Keratinocyte (primary cell): ENCODE measurements around the gene TSPAN4. TPM values are rescaled to one million over a fixed set of nuclear protein-coding genes. Genes with fewer than 3 reads are reported as not detected.

Experiments used
- DNase-seq: peaks from one replicate; pipeline ENCODE4 v3.0.0-alpha.2; 2011; ENCODE audit warnings: low read depth, missing footprints, low spot score
- FAIRE-seq: peaks from 2 replicates; lab custom pipeline; 2011; peaks lifted over from hg19 to GRCh38; lab: Jason Lieb, UNC
- H2AFZ ChIP-seq: 2 replicates; pipeline ENCODE4 v1.6.0; 2012; ENCODE audit warnings: low read length, control low read depth, inconsistent platforms; ENCODE audit not compliant: control insufficient read depth
- H3K27ac ChIP-seq: 2 replicates; pipeline ENCODE4 v1.5.1; 2011; ENCODE audit warnings: low read length; ENCODE audit not compliant: control insufficient read depth, insufficient read depth
- H3K27me3 ChIP-seq: 3 replicates; pipeline ENCODE4 v1.6.0; 2011; ENCODE audit warnings: low read length; ENCODE audit not compliant: control insufficient read depth, insufficient read depth; ENCODE audit errors: extremely low read depth
- H3K36me3 ChIP-seq, 2 experiments: 2 replicates in 1 of 2; 3 replicates in 1 of 2; pipeline ENCODE4 v1.5.1; 2011; ENCODE audit warnings: low read length in 2 of 2, mild to moderate bottlenecking in 1 of 2; ENCODE audit not compliant: control insufficient read depth in 2 of 2, insufficient read depth in 2 of 2; ENCODE audit errors: extremely low read depth in 1 of 2
- H3K4me1 ChIP-seq: 3 replicates; pipeline ENCODE4 v1.5.1; 2011; ENCODE audit warnings: low read length; ENCODE audit not compliant: control insufficient read depth, insufficient read depth; ENCODE audit errors: extremely low read depth
- H3K4me2 ChIP-seq: 3 replicates; pipeline ENCODE4 v1.6.0; 2011; ENCODE audit warnings: low read depth, low read length; ENCODE audit not compliant: control insufficient read depth, insufficient read depth; ENCODE audit errors: extremely low read depth
- H3K4me3 ChIP-seq, 3 experiments: fragments of 200-600 bp in 1 of 3; sonication (generic) in 1 of 3; 2 replicates in 2 of 3; 3 replicates in 1 of 3; pipeline ENCODE4 v1.5.1; 2011 to 2016; ENCODE audit warnings: low read length in 3 of 3, mild to moderate bottlenecking in 3 of 3, control low read depth in 2 of 3, inconsistent platforms in 1 of 3, low read depth in 1 of 3, mixed read lengths in 1 of 3, mixed run types in 1 of 3, moderate library complexity in 1 of 3; ENCODE audit not compliant: control insufficient read depth in 2 of 3, insufficient read depth in 2 of 3; ENCODE audit errors: extremely low read depth in 1 of 3
- H3K79me2 ChIP-seq: 2 replicates; pipeline ENCODE4 v1.6.0; 2012; ENCODE audit warnings: low read length; ENCODE audit not compliant: control insufficient read depth, insufficient read depth
- H3K9ac ChIP-seq: 3 replicates; pipeline ENCODE4 v1.6.0; 2011; ENCODE audit warnings: low read length; ENCODE audit not compliant: control insufficient read depth, insufficient read depth; ENCODE audit errors: extremely low read depth
- H3K9me1 ChIP-seq: 3 replicates; pipeline ENCODE4 v1.6.0; 2011; ENCODE audit warnings: low read length; ENCODE audit not compliant: control insufficient read depth, insufficient read depth; ENCODE audit errors: extremely low read depth
- H3K9me3 ChIP-seq: 2 replicates; pipeline ENCODE4 v1.5.1; 2012; ENCODE audit warnings: low read depth, low read length; ENCODE audit not compliant: control insufficient read depth
- H4K20me1 ChIP-seq: 3 replicates; pipeline ENCODE4 v1.6.0; 2011; ENCODE audit warnings: low read length; ENCODE audit not compliant: control insufficient read depth, insufficient read depth; ENCODE audit errors: extremely low read depth
- CTCF ChIP-seq, 3 experiments: IDR thresholded peaks in 1 of 3; conservative IDR thresholded peaks in 1 of 3; optimal IDR thresholded peaks in 1 of 3; 2 replicates in 2 of 3; 3 replicates in 1 of 3; pipeline versions ENCODE3 to v1.5.1; 2011; ENCODE audit warnings: low read length in 3 of 3, mild to moderate bottlenecking in 3 of 3, moderate library complexity in 2 of 3, control low read depth in 1 of 3, inconsistent platforms in 1 of 3; ENCODE audit not compliant: insufficient read depth in 2 of 3; ENCODE audit errors: extremely low read depth in 1 of 3
- EZH2 ChIP-seq: IDR thresholded peaks from one replicate; pipeline ENCODE4 v1.6.1; 2012; ENCODE audit warnings: inconsistent platforms, mild to moderate bottlenecking, low read length, moderate library complexity
- dilution Hi-C: fragments of 300-500 bp; cut with MboI; formaldehyde crosslinking; loops from one replicate; pipeline ENCODE4 v1.7.0; 2020; ENCODE audit warnings: low sequenced_read_pairs; ENCODE audit not compliant: extremely low pct_ligation_motif_present
- polyA plus RNA-seq, 5 experiments: library from polyadenylated mRNA; depleted of rRNA in 3 of 5; stranded (reverse) in 3 of 5; stranded (forward) in 1 of 5; unstranded in 1 of 5; fragments of >200 nt; gene quantifications; 1 replicate in 1 of 5; 2 replicates in 3 of 5; 3 replicates in 1 of 5; pipeline versions ENCODE4 v1.2.1 to v1.2.3, GENCODE V29; 2011 to 2012; ENCODE audit warnings: missing spikeins in 2 of 5, low read depth in 1 of 5, low replicate concordance in 1 of 5

The TSPAN4 gene
- polyA plus RNA-seq, 1 donor (not counting 4 experiments of a cell fraction or from before 2014, with no cell fraction given) = 42.1 TPM

GRCh38 chr11:895331-896110 is 52.9 kb downstream of the TSPAN4 start:
- Histone ChIP-seq H3K36me3 (peaks cover 7 to 11% of the 10 kb centered on the region in 2 experiments), H3K79me2 (no peaks in the 10 kb centered on the region), H3K27ac (no peak overlapping the region), H3K27me3 (no peaks in the 10 kb centered on the region), H3K4me2 (no peak overlapping the region), H3K4me1 (no peaks in the 10 kb centered on the region), H3K9ac (no peak overlapping the region), H2AFZ (no peak overlapping the region), H3K9me3 (no peaks in the 10 kb centered on the region), H3K9me1 (no peaks in the 10 kb centered on the region), H3K4me3 (no peak overlapping the region), H4K20me1 (no peaks in the 10 kb centered on the region)
- no peak for DNase-seq
- FAIRE-seq = no peak
- TF ChIP-seq EZH2 = no peak
- no peak for TF ChIP-seq CTCF (optimal IDR thresholded peaks at IDR 0.05 in 1 of 3, IDR thresholded peaks at IDR 0.05 in 1 of 3, conservative IDR thresholded peaks at IDR 0.05 in 1 of 3; ENCODE audit: extremely low read depth in 1 of 3, insufficient read depth in 2 of 3, low read length in 3 of 3)
- dilution Hi-C loops = no loop called here

- no peak for FAIRE-seq
- dilution Hi-C loops = no loop called here
These were observed 54.8 kb downstream of the TSPAN4 start for GRCh38 chr11:897253-898142.

More at GRCh38 chr11:897253-898142, 54.8 kb downstream of the TSPAN4 start:
- Histone ChIP-seq H3K9ac (no peak overlapping the region), H3K9me3 (no peaks in the 10 kb centered on the region), H3K27me3 (no peaks in the 10 kb centered on the region), H3K27ac (no peak overlapping the region), H3K4me1 (no peaks in the 10 kb centered on the region), H4K20me1 (peaks cover 2% of the 10 kb centered on the region), H3K4me2 (no peak overlapping the region), H3K79me2 (no peaks in the 10 kb centered on the region), H3K4me3 (no peak overlapping the region), H3K36me3 (peaks cover 20 to 21% of the 10 kb centered on the region in 2 experiments), H2AFZ (no peak overlapping the region), H3K9me1 (no peaks in the 10 kb centered on the region)
- no peak for DNase-seq
- no peak for TF ChIP-seq EZH2
- TF ChIP-seq CTCF (optimal IDR thresholded peaks at IDR 0.05 in 1 of 3, IDR thresholded peaks at IDR 0.05 in 1 of 3, conservative IDR thresholded peaks at IDR 0.05 in 1 of 3; ENCODE audit: extremely low read depth in 1 of 3, insufficient read depth in 2 of 3, low read length in 3 of 3) = no peak
